Neutrophil (primary cell): ENCODE measurements around the gene SLC25A29.

Experiments
- H3K27ac ChIP-seq: fragments of 200-600 bp; sonication (generic); 2 replicates; pipeline ENCODE4 v1.5.1; 2016; ENCODE audit warnings: mild to moderate bottlenecking, moderate library complexity
- H3K27me3 ChIP-seq: fragments of 200-600 bp; sonication (generic); 2 replicates; pipeline ENCODE4 v1.6.0; 2016; ENCODE audit warnings: mild to moderate bottlenecking
- H3K36me3 ChIP-seq: fragments of 200-600 bp; sonication (generic); 2 replicates; pipeline ENCODE4 v1.5.1; 2017
- H3K4me1 ChIP-seq, 2 experiments: fragments of 200-600 bp in 1 of 2; sonication (generic) in 1 of 2; 1 replicate in 1 of 2; 2 replicates in 1 of 2; pipeline versions ENCODE4 v1.5.1 to v1.6.1; 2013 to 2016; ENCODE audit warnings: low read depth in 1 of 2, low read length in 1 of 2, mild to moderate bottlenecking in 1 of 2, moderate library complexity in 1 of 2; ENCODE audit not compliant: control insufficient read depth in 1 of 2, insufficient read depth in 1 of 2
- H3K4me3 ChIP-seq, 2 experiments: fragments of 200-600 bp in 1 of 2; sonication (generic) in 1 of 2; 1 replicate in 1 of 2; 2 replicates in 1 of 2; pipeline ENCODE4 v1.5.1; 2013 to 2016; ENCODE audit warnings: low read depth in 1 of 2, low read length in 1 of 2, mild to moderate bottlenecking in 1 of 2, moderate library complexity in 1 of 2
- H3K9me3 ChIP-seq: fragments of 200-600 bp; sonication (generic); 2 replicates; pipeline ENCODE4 v1.5.1; 2016
- TF ChIP-seq, protein P1 (sequence below): fragments of 200-600 bp; sonication (generic); IDR thresholded peaks from 2 replicates; pipeline ENCODE4 v1.5.1; 2016; ENCODE audit warnings: antibody characterized with exemption

SLC25A29 gene

DNA sequence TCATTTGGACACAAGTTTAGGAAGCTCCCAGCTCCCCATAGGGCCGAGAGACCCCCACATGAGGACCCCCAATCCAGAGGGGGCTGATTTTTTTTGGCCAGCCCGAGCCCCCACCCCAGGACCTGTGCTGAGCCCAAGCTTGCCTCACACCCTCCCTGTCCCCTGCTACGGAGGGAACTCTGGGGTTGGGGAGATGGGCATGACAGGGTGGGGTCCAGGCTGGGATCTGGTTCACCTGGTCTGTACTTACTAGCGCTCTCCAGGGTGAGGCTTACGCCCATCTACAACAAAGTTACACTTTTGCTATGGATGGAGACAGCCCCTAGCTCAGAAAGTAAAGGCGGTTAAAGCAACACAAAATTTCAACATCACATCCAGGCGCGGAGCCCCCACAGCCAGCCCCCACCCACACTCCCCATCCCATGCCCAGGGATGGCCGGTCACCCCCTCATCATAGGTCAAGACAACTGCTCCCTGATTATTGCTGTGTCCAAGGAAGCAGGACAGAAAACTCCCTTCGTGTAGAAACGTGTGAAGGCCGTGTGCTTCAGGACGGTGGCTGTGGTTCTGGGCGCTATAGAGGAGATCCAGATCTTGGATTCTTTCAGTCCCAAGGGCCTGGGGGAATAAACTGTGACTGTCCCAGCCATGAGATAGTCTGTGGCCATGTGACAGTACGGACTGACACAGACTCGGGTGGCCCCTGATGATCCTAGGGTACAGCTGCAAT, 10.7 kb downstream of the SLC25A29 start:
- Histone ChIP-seq H3K4me1 (peaks cover 22 to 25% of the 10 kb centered on the region in 2 experiments), H3K27ac (peak overlapping the region; percentile 83), H3K27me3 (no peaks in the 10 kb centered on the region), H3K9me3 (no peaks in the 10 kb centered on the region), H3K4me3 (no peak overlapping the region), H3K36me3 (peaks cover 21% of the 10 kb centered on the region)
- TF ChIP-seq, protein P1, sequence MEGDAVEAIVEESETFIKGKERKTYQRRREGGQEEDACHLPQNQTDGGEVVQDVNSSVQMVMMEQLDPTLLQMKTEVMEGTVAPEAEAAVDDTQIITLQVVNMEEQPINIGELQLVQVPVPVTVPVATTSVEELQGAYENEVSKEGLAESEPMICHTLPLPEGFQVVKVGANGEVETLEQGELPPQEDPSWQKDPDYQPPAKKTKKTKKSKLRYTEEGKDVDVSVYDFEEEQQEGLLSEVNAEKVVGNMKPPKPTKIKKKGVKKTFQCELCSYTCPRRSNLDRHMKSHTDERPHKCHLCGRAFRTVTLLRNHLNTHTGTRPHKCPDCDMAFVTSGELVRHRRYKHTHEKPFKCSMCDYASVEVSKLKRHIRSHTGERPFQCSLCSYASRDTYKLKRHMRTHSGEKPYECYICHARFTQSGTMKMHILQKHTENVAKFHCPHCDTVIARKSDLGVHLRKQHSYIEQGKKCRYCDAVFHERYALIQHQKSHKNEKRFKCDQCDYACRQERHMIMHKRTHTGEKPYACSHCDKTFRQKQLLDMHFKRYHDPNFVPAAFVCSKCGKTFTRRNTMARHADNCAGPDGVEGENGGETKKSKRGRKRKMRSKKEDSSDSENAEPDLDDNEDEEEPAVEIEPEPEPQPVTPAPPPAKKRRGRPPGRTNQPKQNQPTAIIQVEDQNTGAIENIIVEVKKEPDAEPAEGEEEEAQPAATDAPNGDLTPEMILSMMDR = no peak

DNA sequence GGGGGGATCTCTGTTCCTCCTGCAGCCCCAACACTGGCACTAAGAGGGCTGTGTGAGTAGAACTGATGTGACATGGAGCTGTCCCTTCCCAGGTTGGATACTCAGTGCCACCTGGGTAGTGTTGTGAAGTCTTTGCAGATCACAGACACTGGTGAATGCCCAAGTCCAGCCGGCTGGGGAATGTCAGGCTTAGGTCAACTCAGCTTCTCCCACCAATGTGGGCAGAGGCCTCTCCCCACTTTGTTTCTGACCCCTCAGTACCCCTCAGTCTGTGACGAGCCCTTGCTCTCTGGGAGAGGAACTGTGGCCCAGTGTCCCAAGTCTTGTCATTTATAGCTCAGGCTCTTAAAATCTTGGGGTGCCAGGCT, 11.3 kb downstream of the SLC25A29 start:
- Histone ChIP-seq H3K4me1 (peaks cover 22 to 25% of the 10 kb centered on the region in 2 experiments), H3K4me3 (no peak overlapping the region), H3K27ac (no peak overlapping the region), H3K36me3 (peaks cover 21% of the 10 kb centered on the region), H3K9me3 (no peaks in the 10 kb centered on the region), H3K27me3 (no peaks in the 10 kb centered on the region)
- TF ChIP-seq, protein P1 = no peak

DNA sequence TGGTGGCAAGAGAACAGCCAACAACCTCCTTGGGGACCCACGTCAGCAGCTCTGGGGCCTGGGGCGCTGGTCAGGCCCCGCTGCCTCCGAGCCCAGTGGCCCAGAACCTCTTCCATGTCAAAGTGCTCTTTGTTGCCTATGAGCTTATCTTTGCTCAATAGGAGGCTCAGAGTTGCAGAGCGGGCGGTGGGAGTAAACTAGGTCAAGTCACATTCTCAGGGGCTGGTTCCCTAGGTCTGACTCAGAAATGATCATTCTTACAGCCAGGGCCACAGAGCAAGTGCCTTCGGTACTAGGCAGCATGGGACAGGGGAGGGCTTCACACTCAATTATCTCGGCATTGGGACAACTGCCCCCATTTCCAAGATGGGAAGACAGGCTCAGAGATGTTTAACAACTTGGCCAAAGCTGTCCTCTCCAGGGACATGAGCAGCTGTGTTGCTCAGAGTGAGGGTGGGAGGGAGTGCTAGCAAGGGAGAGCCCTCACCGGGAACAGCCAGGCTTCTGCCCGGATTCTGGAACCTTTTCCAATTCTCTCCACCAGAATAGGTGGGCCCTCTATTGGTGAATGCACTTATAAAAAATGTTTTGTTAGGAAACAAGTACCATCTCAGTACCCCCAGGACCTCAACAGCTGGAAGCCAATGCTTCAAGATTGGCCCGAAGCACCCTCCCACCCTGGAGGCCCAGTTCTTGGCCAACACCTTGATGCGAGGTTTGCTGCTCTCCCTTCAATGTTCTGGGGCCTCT, 11.9 kb downstream of the SLC25A29 start:
- no peaks in the 10 kb centered on the region for H3K9me3 ChIP-seq
- peaks cover 21% of the 10 kb centered on the region for H3K36me3 ChIP-seq
- H3K4me3 ChIP-seq = no peak overlapping the region
- no peaks in the 10 kb centered on the region for H3K27me3 ChIP-seq
- peaks cover 22 to 25% of the 10 kb centered on the region in 2 experiments for H3K4me1 ChIP-seq
- TF ChIP-seq, protein P1 = no peak
- no peak overlapping the region for H3K27ac ChIP-seq

DNA sequence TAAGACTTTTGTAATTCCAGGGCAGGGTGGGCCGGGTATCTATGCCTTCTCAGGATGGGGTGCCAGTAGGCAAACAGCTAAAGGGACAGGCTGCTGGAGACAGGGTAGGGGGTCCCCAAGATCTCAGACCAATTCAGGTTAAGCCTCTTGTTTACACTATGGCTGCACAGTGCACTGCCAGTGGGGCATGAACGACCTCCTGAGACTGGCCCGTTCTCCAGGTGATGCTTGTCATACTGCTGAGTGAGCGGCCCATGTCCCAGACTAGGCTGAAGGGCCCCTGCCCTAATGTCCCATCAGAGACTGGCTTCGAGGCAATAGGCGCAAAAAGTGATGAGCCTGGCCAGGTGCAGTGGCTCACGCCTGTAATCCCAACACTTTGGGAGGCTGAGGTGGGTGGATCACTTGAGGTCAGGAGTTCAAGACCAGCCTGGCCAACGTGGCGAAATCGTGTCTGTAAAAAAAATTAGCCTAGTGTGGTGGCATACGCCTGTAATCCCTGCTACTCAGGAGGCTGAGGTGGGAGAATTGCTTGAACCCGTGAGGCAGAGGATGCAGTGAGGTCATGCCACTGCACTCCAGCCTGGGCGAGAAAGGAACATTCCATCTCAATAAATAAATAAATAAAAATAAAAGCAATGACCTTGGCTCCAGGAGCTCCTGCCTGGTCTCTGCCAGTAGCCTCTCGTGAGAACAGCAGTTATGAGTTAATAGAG, 12.6 kb downstream of the SLC25A29 start:
- Histone ChIP-seq H3K4me3 (no peak overlapping the region), H3K27me3 (no peaks in the 10 kb centered on the region), H3K36me3 (peaks cover 26% of the 10 kb centered on the region), H3K4me1 (peaks cover 22 to 25% of the 10 kb centered on the region in 2 experiments), H3K9me3 (no peaks in the 10 kb centered on the region), H3K27ac (no peak overlapping the region)
- TF ChIP-seq, protein P1 = no peak

DNA sequence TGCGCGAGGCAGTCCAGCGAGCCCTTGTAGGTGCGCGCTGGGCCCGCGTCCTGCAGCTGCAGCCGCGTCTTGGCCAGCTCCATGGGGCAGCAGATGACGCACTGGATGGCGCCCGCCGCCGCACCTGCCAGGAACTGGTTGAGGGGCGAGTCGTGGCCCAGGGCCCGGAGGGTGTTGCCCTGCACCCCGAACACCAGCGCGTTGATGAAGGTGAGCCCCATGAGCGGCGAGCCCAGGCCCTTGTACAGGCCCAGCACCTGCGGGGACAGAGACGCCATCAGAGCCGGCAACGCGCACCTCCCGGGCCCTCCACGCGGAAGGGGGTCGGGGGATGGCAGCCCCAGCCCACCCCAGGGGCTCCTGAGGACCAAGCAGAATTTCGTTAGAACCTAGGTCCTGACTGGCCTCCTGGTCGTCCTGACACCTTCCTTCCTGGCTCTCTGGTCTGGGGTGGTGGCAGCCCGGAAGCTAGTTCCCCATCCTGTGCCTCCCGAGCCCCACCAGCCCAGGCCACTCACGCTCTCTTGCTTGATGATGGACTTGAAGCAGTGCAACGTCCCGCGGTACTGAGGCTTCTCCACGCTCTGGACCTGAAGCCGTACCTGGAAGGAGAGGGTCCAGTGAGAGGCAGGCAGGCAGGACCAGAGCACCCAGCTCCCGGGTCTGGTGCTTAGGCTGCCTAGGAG, 13.3 kb downstream of the SLC25A29 start:
- Histone ChIP-seq H3K9me3 (no peaks in the 10 kb centered on the region), H3K36me3 (peaks cover 26% of the 10 kb centered on the region), H3K27ac (no peak overlapping the region), H3K4me3 (no peak overlapping the region), H3K27me3 (no peaks in the 10 kb centered on the region), H3K4me1 (peaks cover 22 to 24% of the 10 kb centered on the region in 2 experiments)
- TF ChIP-seq, protein P1 = no peak
